Parathyroid adenoma (tissue), 2 donors: ENCODE results near the gene MYCBPAP.

Experiments used
- H2AFZ ChIP-seq: fragments of 300-600 bp; sonication (generic); one replicate; pipeline ENCODE4 v1.7.0; 2017; ENCODE audit warnings: antibody characterized with exemption, mild to moderate bottlenecking
- H3K27ac ChIP-seq: fragments of 300-600 bp; sonication (generic); one replicate; pipeline ENCODE4 v1.7.0; 2017
- H3K27me3 ChIP-seq: fragments of 300-600 bp; sonication (generic); one replicate; pipeline ENCODE4 v1.7.0; 2017; ENCODE audit warnings: low read length; ENCODE audit not compliant: control insufficient read depth, insufficient read depth
- H3K36me3 ChIP-seq: fragments of 300-600 bp; sonication (generic); one replicate; pipeline ENCODE4 v1.7.0; 2017; ENCODE audit warnings: low read length; ENCODE audit not compliant: control insufficient read depth, insufficient read depth
- H3K4me1 ChIP-seq: fragments of 300-600 bp; sonication (generic); one replicate; pipeline ENCODE4 v1.7.0; 2017; ENCODE audit warnings: control low read depth
- H3K4me2 ChIP-seq: fragments of 300-600 bp; sonication (generic); one replicate; pipeline ENCODE4 v1.7.0; 2017; ENCODE audit warnings: low read length
- H3K4me3 ChIP-seq: fragments of 300-600 bp; sonication (generic); one replicate; pipeline ENCODE4 v1.7.0; 2017; ENCODE audit warnings: low read depth, low read length
- H3K79me2 ChIP-seq: fragments of 300-600 bp; sonication (generic); one replicate; pipeline ENCODE4 v1.7.0; 2017; ENCODE audit warnings: control low read depth
- H3K9ac ChIP-seq: fragments of 300-600 bp; sonication (generic); one replicate; pipeline ENCODE4 v1.7.0; 2017; ENCODE audit warnings: mild to moderate bottlenecking
- H3K9me3 ChIP-seq: fragments of 300-600 bp; sonication (generic); one replicate; pipeline ENCODE4 v1.7.0; 2017; ENCODE audit warnings: low read length; ENCODE audit not compliant: control insufficient read depth
- CTCF ChIP-seq: fragments of 300-600 bp; sonication (generic); IDR thresholded peaks from one replicate; pipeline ENCODE4 v1.7.0; 2017; ENCODE audit warnings: antibody characterized with exemption, mild to moderate bottlenecking
- donor health status: primary hyperparathyroidism.

MYCBPAP gene

GRCh38 chr17:50465635-50466034 is 42.6 kb upstream of the MYCBPAP start:
- no peaks in the 10 kb centered on the region for H3K79me2 ChIP-seq
- H3K27me3 ChIP-seq = no peaks in the 10 kb centered on the region
- peaks cover 3% of the 10 kb centered on the region for H3K4me1 ChIP-seq
- H3K27ac ChIP-seq = no peak overlapping the region
- no peak overlapping the region for H2AFZ ChIP-seq
- no peak overlapping the region for H3K4me3 ChIP-seq
- H3K4me2 ChIP-seq = no peak overlapping the region
- no peak overlapping the region for H3K9ac ChIP-seq
- H3K36me3 ChIP-seq = no peaks in the 10 kb centered on the region
- no peaks in the 10 kb centered on the region for H3K9me3 ChIP-seq
- no peak for TF ChIP-seq CTCF

GRCh38 chr17:50466371-50467113 is 41.7 kb upstream of the MYCBPAP start:
- TF ChIP-seq CTCF = no peak
- Histone ChIP-seq H3K27ac (no peak overlapping the region), H3K9ac (no peak overlapping the region)

GRCh38 chr17:50467114-50467854 is 41.0 kb upstream of the MYCBPAP start:
- H3K4me2 ChIP-seq = no peak overlapping the region
- H3K27me3 ChIP-seq = no peaks in the 10 kb centered on the region
- no peaks in the 10 kb centered on the region for H3K9me3 ChIP-seq
- no peak overlapping the region for H3K9ac ChIP-seq
- H3K79me2 ChIP-seq = no peaks in the 10 kb centered on the region
- no peak overlapping the region for H3K4me3 ChIP-seq
- H2AFZ ChIP-seq = no peak overlapping the region
- no peak overlapping the region for H3K27ac ChIP-seq
- TF ChIP-seq CTCF = no peak
- peaks cover 4% of the 10 kb centered on the region for H3K4me1 ChIP-seq
- H3K36me3 ChIP-seq = no peaks in the 10 kb centered on the region

More at GRCh38 chr17:50466371-50467113, 41.7 kb upstream of the MYCBPAP start:
- peaks cover 3% of the 10 kb centered on the region for H3K4me1 ChIP-seq
- no peak overlapping the region for H2AFZ ChIP-seq
- H3K79me2 ChIP-seq = no peaks in the 10 kb centered on the region
- H3K27me3 ChIP-seq = no peaks in the 10 kb centered on the region
- H3K4me3 ChIP-seq = no peak overlapping the region
- H3K9me3 ChIP-seq = no peaks in the 10 kb centered on the region
- H3K36me3 ChIP-seq = no peaks in the 10 kb centered on the region
- no peak overlapping the region for H3K4me2 ChIP-seq

DNA sequence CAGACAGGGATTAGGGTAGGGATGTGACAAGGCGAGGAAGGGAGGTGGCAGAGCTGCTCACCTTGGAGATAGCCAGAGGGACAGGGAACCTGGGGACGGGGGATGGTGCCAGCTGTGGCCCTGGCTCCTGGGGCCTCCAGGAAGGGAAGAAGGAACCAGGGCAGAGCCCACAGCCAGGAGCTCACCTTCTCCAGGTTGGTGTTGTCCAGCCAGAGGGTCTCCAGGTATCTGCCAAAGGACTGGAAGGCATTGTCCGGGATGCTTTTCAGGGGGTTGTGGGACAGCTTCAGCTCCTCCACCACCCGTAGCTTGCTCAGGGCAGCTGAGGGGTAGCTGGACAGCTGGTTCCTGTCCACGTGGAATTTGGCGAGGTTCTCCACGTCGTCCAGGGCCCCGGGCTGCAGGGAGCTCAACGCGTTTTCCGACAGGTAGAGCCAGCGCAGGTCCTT is 40.4 kb upstream of the MYCBPAP start:
- peaks cover 9% of the 10 kb centered on the region for H3K4me1 ChIP-seq
- TF ChIP-seq CTCF = no peak

More for the DNA sequence above, 40.4 kb upstream of the MYCBPAP start:
- H3K36me3 ChIP-seq = no peaks in the 10 kb centered on the region
- no peaks in the 10 kb centered on the region for H3K27me3 ChIP-seq
- no peak overlapping the region for H3K4me3 ChIP-seq
- H3K4me2 ChIP-seq = no peak overlapping the region
- H3K79me2 ChIP-seq = no peaks in the 10 kb centered on the region
- no peaks in the 10 kb centered on the region for H3K9me3 ChIP-seq
- no peak overlapping the region for H3K27ac ChIP-seq
- no peak overlapping the region for H2AFZ ChIP-seq
- H3K9ac ChIP-seq = no peak overlapping the region
